ENCODE measurements around the gene ABHD14A. TPM values are rescaled to one million over a fixed set of nuclear protein-coding genes. Genes with fewer than 3 reads are reported as not detected.

The ABHD14A gene
- total and polyA plus RNA-seq, 2 of the 4 experiments (the other 2 are of a cell fraction): 3.4 to 10.0 TPM

- Histone ChIP-seq H3K9me1 (ENCODE audit: insufficient read depth, low read length) (peaks cover 3% of the 10 kb centered on the region), H3K9ac (ENCODE audit: low read depth, low read length) (no peak overlapping the region), H3K4me2 (ENCODE audit: low read depth, low read length) (no peak overlapping the region), H3K14ac (replicated peaks; ENCODE audit: low read depth, low read length) (no peak overlapping the region), H2AK5ac (ENCODE audit: low read depth, low read length) (no peak overlapping the region), H2BK5ac (ENCODE audit: low read depth, low read length, poor library complexity, severe bottlenecking) (no peak overlapping the region), H4K8ac (ENCODE audit: low read depth in 2 of 2, low read length in 2 of 2) (no peak overlapping the region), H2AFZ (replicated peaks; ENCODE audit: low read length, poor library complexity) (peak overlapping the region; percentile 18), H2BK15ac (ENCODE audit: low read depth, low read length) (no peak overlapping the region), H3K4ac (ENCODE audit: low read depth, low read length) (no peak overlapping the region), H3K23ac (ENCODE audit: low read depth, low read length) (no peak overlapping the region), H3K36me3 (ENCODE audit: control insufficient read depth, insufficient read depth, low read length) (peaks cover 10% of the 10 kb centered on the region), H3K4me1 (ENCODE audit: control insufficient read depth, insufficient read depth, low read length) (peaks cover 5% of the 10 kb centered on the region), H2BK120ac (ENCODE audit: low read depth, low read length) (no peak overlapping the region), H3K56ac (ENCODE audit: extremely low read depth, insufficient read depth, low read length) (no peak overlapping the region), H3K79me1 (ENCODE audit: low read depth in 1 of 2, low read length in 2 of 2) (peaks cover 9 to 17% of the 10 kb centered on the region in 2 experiments; a peak in 3 of 4 replicates), H3K9me3 (ENCODE audit: control insufficient read depth, insufficient read depth, low read length) (no peaks in the 10 kb centered on the region), H4K91ac (ENCODE audit: insufficient read depth, low read depth, low read length) (no peak overlapping the region), H4K5ac (ENCODE audit: low read depth, low read length) (no peak overlapping the region), H2AK9ac (replicated peaks; ENCODE audit: low read depth, low read length, poor library complexity) (no peak overlapping the region), H3K27ac (ENCODE audit: insufficient read depth, low read length) (no peak overlapping the region), H2BK20ac (ENCODE audit: low read depth, low read length) (no peak overlapping the region), H3K27me3 (ENCODE audit: control insufficient read depth, insufficient read depth, low read length) (no peaks in the 10 kb centered on the region), H3K4me3 (ENCODE audit: insufficient read depth, low read depth, low read length) (no peak overlapping the region), H4K20me1 (ENCODE audit: insufficient read depth, low read length) (peaks cover 9% of the 10 kb centered on the region; the same call in 1 of the 2 replicates), H3K18ac (ENCODE audit: low read depth, low read length) (no peak overlapping the region)
- ChIA-PET POLR2A (ENCODE audit: unreplicated experiment) (no interaction called here), CTCF (no interaction called here)
- ATAC-seq (ENCODE audit: low read depth): no peak
- TF ChIP-seq NFE2L2 (IDR thresholded peaks at IDR 0.05; ENCODE audit: low read depth, low read length): no peak
- no peak for TF ChIP-seq MAZ (IDR thresholded peaks at IDR 0.05; ENCODE audit: borderline replicate concordance, low read depth, low read length)
- no peak for TF ChIP-seq CHD1 (IDR thresholded peaks at IDR 0.05; ENCODE audit: low read depth, low read length)
- no peak for TF ChIP-seq RFX5 (IDR thresholded peaks at IDR 0.05; ENCODE audit: low read depth, low read length)
- TF ChIP-seq USF2 (IDR thresholded peaks at IDR 0.05; ENCODE audit: low read depth, low read length): no peak
- TF ChIP-seq CEBPB (IDR thresholded peaks at IDR 0.05; ENCODE audit: low read depth, low read length): no peak
- TF ChIP-seq RAD21 (IDR thresholded peaks at IDR 0.05; ENCODE audit: low read length): no peak
- TF ChIP-seq RCOR1 (IDR thresholded peaks at IDR 0.05; ENCODE audit: insufficient replicate concordance, low read length): no peak
- no peak for TF ChIP-seq BHLHE40 (IDR thresholded peaks at IDR 0.05; ENCODE audit: low read depth, low read length)
- no peak for TF ChIP-seq POLR2A (IDR thresholded peaks at IDR 0.05; ENCODE audit: low read depth, low read length)
- TF ChIP-seq SMC3 (IDR thresholded peaks at IDR 0.05; ENCODE audit: low read depth, low read length): no peak
- no peak for TF ChIP-seq ELK1 (IDR thresholded peaks at IDR 0.05; ENCODE audit: borderline replicate concordance, low read depth, low read length)
- no peak for TF ChIP-seq CTCF (conservative IDR thresholded peaks at IDR 0.05; ENCODE audit: low read depth, low read length)
- in situ Hi-C loops (cut with MboI; ENCODE audit: low sequenced_read_pairs): no loop called here
- no peak for DNase-seq
- dilution Hi-C loops (cut with HindIII; ENCODE audit: low sequenced_read_pairs, unreplicated experiment): no loop called here
- intact Hi-C loops (cut with micrococcal nuclease): loop anchor here (5.0 kb wide), 1 partner anchor 199 kb away; the partner anchor contains the start of gene ALAS1
- WGBS, 2 experiments (ENCODE audit: extremely low coverage in 2 of 2, insufficient read length in 1 of 2): 53% methylated on average over 5 of the region's 7 CpGs; no CpG with 5 or more reads in 1 of the 2 experiments
- BruUV-seq (replicated peaks): no TSS peak
Measured at GRCh38 chr3:51998774-51999173, 23.9 kb downstream of the ABHD14A start.
